GM20431 (cell line): ENCODE measurements around the gene UPB1.

Source experiments
- in situ Hi-C: fragments of 300-500 bp; cut with MseI, MboI; formaldehyde crosslinking; loops from one replicate; pipeline ENCODE4 v1.15.0; 2020; ENCODE audit warnings: low sequenced_read_pairs; ENCODE audit not compliant: unreplicated experiment

Gene UPB1

DNA sequence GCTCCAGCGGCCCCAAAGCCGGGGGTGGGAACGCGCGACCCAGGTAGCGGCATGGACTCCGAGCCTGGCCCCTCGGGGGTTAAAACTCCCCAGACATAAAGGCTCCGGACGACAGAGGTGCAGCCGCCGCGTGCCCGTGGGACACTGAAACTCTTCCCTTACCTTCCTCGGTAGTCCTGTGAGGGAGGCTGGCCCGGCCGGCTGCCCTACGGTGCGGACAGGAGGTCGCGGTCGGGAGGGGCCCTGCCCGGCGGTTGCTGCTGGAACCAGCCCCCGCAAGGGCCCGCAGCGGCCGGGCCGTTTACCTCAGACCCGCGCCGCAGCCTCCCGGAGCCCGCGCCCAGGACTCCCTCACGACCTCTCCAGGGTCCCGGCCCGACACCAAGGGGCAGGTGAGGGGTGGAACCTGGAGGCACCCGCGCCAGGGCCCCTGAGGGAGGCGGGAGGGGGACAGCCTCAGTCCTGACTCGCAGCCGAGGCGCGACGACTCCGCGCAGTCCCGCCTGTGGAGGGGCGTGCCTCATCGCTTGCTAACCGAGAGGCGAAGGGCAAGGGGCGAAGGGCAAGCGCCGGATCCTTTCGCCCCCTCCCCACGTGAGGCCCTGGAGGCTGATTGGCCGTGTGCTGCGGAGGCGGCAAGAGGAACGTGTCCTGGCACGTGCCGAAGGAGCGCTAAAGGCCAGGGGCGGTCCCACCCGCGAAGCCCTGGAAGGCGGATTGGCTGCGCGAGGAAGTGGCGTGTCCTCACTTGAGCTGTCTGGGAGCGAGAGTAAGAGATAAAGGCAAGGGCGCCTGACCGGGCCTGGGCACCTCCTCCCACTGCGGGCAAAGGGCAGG, at the start of gene UPB1:
Gene UPB1 (plus strand): TSS at position 805 of the 837 bp plus-strand sequence. CDS start 72 bp downstream, outside the sequence.
- in situ Hi-C loops: no loop called here

DNA sequence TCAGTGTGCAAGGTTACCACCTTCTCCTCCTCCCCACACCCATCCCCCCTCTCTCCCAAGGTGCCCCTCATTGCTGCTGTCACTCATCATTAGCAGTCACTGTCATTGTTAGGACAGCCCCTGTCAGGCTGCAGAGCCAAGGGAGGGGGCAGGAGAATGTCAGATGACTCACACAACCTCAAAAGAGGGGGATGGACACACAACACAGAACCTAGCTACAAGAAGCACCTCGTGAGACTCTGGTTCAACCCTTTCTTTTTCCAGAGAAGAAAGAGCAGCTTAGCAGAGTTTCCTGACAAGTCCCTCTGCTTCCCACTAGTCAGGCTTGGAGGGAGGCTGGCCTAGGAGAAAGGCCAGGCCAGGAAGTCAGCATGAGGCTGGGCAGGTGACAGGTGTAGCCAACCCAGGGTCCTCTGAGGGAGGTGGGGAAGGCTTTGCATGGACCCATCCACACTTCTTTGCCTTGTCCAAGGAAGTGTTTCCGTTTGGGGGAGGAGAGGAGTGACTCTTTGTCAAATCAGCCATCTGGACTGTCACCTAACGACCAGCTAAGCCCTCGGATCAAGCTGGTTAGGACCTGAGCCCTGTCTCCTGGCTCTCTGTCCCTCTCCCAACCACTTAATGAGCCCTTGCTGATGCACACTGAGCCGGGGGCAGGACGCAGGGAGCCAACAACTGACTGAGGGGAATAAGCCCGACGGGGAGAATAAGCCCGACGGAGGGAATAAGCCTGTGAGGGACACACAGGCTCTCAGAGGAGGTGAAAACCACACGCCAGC, 49.5 kb upstream of the UPB1 start:
- in situ Hi-C loops: no loop called here

DNA sequence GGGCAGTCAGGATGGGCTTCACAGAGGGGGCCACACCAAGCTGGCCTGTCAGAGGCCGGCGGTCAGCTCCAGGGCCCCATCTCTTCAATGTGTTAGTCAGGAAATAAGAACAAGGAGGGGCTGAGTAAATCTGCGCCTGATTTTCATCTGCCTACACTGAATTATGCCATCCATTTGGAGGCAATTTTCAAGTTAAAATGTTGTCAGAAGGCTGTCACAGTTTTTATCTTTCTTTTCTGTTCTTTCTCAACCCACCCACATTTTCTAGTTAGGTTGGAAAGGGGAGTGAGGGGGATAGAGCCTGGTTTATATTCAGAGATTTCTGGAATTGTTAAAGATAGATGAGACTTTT, 48.9 kb upstream of the UPB1 start:
- in situ Hi-C loops: no loop called here

DNA sequence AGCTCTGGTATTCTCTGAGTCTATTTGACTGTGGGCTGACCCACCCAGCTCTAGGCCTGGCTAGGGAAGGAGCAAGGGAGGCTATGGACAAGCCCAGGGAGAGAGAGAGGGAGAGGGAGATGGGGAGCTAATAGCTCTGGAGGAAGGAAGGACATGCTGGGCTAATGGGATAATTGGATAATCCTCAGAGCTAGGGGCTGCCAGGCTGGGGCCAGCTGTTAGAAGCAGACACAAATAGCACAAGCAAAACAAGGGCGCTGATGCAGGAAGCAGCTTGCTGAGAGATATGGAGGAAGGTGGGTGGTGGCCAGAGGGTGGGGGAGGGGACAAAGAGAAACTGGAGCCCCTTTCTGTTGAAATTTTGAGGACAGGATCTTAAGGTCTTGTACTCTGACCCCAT, 44.5 kb upstream of the UPB1 start:
- in situ Hi-C loops: no loop called here

DNA sequence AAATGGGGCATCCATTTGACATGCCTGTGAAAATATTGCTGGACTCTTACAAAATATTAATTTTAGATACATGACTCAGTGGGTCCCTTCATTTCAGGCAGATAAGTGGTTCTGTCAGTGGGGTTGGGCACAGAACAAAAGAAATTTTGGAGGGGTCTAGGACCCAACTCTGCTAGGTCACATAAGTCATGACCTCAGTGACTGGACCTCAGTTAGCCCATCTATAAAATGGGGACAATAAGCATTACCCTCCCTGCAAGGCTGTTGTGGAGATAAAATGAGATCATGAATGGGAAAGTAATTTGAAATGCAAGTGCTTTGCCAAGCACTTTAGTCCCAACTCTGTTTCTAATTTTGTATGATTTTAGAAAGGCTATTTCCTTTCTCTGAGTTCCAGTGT, 44.0 kb upstream of the UPB1 start:
- in situ Hi-C loops: no loop called here

DNA sequence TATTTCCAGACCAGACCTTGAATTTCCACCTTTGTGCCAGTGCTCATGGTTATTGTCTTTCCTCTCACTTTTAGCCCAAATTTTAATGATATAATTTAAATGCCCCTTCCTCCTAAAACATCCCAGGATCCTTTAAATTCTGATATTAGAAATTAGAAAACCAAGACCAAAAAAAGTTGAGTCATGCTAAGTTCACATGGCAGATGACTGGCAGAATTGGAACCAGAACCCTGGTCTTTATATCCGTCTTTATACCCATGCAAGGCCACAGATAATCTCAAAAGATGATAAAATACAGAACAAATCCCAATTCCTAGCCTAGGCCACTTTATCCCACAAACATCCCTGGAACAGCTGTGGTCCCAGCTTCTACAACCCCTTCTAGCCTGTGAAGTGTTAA, 41.3 kb upstream of the UPB1 start:
- in situ Hi-C loops: no loop called here

DNA sequence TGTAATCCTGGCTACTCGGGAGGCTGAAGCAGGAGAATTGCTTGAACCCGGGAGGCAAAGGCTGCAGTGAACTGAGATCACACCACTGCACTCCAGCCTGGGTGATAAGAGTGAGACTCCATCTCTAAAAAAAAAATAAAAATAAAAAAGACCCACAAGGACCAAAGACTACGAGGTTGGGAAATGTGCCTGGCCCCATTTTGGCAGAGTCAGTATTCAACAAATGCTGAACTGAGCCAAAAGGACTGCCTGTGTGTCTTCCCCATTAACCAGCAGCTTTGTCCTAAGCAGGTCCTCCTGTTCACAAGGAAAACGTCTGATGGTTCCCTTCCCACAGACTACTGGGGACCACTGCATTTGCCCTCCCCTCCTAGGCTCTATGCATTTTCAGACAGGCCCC, 40.1 kb upstream of the UPB1 start:
- in situ Hi-C loops: no loop called here

DNA sequence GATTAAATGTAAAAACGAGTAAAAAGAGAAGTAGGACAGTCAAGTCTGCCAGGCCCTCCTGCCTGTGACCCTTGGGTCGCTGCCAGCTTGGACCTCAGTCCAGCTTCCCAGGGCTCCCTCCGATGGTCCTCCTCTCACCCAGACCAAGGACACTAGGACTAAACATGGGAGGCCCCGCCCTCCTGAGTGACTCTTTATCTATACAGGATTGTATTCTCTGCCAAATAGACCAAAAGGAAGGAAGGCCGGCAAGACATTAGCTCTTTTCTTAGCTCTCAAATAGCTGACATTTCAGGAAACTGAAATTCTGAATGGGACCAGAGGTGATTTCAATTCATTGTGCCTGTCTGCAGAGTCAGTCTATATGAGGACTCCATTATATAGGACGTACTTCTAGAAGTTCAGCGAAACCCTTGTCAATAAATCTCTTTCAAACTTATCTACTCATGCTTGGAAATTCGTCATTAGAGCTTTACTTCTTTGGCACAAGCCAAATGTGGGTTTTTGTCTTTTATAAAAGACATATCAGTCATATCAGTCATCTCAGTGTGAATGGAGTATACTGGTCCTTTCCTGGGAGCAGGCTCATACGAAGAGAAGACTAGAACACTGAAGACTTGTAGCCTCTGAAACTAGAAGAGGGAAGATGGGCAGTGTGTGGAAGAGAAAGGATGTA, 39.2 kb upstream of the UPB1 start:
- in situ Hi-C loops: no loop called here

DNA sequence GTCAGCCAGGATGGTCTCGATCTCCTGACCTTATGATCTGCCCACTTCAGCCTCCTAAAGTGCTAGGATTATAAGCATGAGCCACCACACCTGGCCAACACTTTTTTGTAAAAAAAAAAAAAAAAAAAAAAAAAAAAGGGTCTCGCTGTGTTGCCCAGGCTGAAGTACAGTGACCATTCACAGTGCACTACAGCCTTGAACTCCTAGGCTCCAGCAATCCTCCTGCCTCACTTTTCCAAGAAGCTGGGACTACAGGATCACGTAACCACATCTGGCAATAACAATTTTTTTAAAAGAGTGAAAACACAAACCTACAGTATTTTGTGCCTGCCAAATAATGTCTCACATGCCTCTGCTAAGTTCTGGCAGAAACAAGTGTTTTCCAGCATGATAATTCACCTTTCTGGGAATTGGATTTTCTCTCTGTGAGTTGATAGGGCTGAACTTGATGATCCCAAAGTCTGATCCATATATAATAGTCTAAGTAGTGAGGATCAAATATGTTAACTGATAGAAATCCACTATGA, 37.2 kb upstream of the UPB1 start:
- in situ Hi-C loops: no loop called here

DNA sequence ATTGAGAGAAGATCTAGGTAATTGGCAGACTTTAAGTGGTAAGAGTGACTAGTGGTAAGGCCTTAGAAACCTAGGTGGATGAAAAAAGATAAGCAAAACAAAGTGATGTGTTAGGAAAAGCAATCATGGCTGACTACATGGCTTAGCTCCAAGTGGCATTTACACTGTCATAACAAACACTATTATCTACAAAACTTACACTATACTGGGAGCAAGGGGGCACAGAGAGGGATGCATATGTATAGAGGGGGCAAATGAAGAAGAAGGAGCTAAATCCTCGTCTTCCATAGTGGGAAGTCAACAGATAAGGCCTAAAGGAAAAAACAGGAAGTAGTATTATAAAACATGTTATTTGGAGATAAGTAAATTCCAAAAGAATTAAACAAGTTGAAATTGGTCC, 35.2 kb upstream of the UPB1 start:
- in situ Hi-C loops: no loop called here

DNA sequence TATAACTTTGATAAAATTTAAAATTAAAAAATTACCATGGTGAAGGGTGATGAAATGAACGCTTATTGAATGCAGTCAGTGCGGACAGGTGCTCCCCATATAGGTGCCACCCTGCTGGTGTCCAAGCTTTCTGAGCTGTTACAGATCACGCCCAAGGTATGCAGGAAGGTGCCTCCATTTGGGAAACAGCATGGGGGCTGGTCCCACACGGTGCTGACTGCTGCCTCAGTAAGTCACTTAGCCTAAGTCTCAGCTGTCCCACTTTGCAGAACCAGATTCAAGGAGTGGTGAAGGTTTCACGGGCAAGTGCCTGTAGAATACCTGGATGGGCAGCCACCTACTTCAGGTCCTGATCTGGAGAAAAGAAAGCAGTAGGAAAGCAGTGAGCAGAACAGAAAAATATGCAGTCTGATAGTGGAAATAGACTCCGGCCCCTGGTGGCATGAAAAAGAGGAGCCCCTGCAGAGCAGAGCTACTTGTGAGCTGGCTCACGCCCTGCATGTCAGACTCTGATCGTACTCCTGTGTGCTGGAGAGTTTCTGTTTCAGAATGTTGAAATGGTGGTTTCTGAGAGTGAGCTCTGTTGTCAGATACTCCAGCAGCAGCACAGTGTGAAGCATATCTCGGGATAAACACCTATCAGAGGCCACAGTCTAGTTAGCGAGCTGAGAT, 34.6 kb upstream of the UPB1 start:
- in situ Hi-C loops: no loop called here

DNA sequence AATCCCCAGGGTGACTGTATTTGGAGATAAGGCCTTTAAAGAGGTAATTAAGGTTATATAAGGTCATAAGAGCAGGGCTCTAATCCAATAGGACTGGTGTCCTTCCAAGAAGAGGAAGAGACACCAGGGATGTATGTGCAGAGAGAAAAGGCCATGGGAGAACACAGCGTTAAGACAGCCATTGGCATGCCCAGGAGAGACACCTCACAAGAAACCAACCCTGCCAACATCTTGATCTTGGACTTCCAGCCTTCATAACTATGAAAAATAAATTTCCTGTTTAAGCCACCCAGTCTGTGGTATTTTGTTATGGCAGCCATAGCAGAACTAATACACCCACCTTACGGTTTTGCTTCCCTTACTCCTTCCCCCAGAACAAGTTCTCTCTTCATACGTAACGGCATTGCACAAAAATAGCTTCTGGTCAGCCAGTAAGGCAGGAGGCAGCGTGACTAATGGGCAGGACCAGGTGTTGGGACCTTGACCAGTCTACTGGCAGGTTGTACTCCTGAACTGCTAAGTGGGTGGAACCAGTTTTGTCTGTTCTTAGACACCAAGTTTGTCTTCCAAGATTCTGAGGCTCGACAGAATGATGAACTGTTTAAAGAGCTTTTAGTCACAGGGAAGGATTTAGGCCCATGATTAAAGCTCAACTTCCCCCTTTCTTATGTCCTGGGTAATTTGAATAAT, 31.9 kb upstream of the UPB1 start:
- in situ Hi-C loops: no loop called here

DNA sequence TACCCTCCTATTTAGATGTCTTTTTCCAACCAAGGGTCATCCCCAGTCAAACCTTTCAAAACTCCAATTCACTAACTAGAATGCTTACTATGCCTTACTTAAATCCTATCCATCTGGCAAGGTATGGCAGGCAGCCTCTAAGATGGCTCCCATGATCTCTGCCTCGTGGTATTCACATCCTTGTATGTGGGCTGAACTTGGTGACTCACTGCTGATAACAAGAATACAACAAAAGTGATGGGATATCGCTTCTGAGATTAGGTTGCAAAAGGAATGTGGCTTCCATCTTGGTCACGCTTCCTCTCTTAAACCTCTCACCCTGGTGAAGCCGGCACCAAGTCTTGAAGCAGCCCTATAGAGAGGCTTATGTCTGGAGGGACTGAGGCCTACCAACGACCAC, 29.6 kb upstream of the UPB1 start:
- in situ Hi-C loops: no loop called here

DNA sequence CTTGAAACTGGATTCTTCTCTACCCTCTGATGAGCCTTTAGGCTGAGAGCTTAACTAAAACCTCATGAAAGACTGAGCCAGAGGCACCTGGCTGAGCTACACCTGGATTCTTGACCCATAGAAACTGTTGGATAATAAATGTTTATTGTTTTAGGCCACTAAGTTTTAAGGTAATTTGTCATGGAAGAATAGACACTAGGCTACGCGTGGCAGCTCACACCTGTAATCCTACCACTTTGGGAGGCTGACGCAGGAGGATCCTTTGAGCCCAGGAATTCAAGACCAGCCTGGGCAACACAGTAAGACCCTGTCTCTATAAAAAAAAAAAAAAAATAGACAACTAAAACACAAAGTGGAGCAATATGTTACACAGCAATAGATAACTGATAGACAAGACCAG, 29.2 kb upstream of the UPB1 start:
- in situ Hi-C loops: no loop called here

DNA sequence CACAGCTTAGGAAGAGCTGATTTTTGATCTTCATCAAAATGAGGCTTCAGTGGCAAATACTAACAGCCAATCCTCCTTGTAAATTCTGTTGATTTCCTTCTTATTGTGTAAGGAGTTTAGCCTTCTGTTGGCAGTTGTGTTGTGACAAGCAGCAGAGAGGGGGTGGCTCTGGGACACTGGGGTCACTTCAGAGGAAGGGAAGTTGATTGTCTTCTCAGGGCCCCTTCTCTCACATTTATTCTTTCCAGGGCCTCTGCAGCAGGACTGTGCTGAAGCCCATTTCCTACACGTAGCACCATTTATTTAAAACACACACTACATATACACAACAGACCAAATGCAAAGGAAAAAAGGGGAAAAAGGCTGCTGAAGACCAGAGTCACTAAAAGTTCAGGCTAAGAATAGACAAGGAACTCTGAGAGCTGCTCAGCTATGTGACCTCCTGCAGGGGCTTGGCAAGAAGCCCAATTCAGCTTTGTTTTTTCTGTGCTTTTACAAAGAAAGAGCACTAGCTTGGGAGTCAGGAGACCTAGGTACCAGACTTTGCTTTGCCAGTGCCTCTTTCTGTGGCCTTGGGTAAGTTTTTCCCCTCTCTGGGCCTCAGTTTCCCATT, 28.3 kb upstream of the UPB1 start:
- in situ Hi-C loops: no loop called here

DNA sequence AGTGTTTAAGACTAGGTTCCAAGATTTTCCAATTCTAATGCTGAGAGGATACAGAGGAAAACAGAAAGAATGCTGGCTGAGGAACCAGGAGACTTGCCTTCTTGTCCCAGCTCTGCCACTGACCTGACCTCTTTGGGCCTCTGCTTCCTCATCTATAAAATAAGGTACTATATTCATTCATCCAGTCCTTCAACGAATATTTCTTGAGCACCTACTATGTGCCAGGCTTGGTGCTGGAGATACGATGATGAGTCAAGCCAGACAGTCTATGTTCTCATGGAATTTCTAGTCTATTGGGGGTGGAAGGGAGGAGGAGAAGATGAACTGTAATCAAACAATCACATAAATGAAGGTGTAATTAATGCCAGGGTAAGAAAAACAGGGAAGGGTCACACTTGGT, 27.8 kb upstream of the UPB1 start:
- in situ Hi-C loops: no loop called here

DNA sequence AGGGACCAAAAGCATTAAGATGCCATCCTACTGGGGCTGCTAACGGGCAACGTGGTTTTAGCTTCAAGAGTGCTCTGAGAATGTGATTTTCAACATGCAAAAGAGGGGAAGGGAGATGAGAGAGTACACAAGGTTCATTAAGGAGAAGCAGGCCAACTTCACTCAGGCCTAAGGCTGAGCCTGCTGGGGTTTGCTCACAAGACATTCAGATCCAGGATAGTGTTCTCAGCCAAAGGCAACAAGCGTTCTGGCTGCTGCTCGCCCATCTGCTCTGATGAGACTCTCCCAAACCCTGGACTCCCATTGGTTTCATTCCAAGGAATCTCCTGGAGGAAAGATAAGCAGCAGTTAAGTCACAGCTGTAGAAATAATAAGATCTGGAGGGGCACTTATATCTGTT, 23.6 kb upstream of the UPB1 start:
- in situ Hi-C loops: no loop called here

DNA sequence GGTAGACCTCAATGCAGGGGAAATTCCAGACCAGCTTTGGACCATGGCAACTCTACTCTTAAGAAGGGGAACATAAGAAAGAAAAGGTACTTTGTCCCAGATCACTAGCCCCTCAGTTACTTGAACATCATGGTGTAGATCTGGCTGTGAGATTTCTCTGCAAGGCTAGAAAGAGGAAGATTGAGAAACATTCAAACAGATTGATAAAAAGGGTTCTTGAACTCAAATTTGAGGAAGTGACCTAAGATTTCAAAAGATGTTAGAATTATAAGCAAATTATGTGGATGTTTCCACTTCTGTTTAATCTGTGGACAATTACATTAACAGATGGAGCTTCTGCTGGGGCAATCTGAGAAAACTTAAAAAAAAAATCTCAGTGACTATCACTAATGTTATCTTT, 21.8 kb upstream of the UPB1 start:
- in situ Hi-C loops: no loop called here

DNA sequence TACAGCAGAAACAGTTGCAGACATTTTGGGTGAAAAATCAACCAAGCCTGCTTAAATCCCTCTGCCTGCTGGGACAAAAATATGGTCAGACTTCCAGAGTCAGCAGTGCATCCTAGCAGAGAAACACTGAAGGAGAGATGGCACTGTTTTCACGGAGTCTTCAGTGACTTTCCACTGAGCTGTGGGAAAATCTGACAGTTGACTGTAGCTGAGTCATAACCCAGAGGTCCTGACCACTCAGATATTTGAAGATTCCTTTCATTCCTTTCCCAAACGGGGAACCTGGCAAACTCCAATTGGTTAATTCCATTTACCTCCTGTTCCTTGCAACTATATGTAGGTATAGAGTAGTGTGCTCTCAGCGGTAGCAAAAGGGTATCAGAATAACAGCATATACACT, 20.9 kb upstream of the UPB1 start:
- in situ Hi-C loops: no loop called here
